Activated CD4-positive, alpha-beta T cell treated with anti-CD3 and anti-CD28 coated beads, Interleukin-2, Interleukin-4, amounts not matched to agents 100 ng/mL and 50 ng/mL, durations not matched to agents 16 hours and 8 hours (primary cell): Measurements from ENCODE around the gene MTURN.
A peak's percentile ranks its signal among the peaks of the same experiment; 100 is the strongest.

ENCODE experiments used
- DNase-seq: peaks from one replicate; pipeline ENCODE4 v3.0.0-alpha.2; 2020; ENCODE audit warnings: low spot score

MTURN gene

GRCh38 chr7:30162622-30163124 is 27.9 kb downstream of the MTURN start:
- DNase-seq: no peak

- peak; percentile 40 for DNase-seq
These were observed 28.6 kb downstream of the MTURN start for GRCh38 chr7:30163231-30163894.

GRCh38 chr7:30164567-30164966 is 29.8 kb downstream of the MTURN start:
- peak; percentile 29 for DNase-seq

DNA sequence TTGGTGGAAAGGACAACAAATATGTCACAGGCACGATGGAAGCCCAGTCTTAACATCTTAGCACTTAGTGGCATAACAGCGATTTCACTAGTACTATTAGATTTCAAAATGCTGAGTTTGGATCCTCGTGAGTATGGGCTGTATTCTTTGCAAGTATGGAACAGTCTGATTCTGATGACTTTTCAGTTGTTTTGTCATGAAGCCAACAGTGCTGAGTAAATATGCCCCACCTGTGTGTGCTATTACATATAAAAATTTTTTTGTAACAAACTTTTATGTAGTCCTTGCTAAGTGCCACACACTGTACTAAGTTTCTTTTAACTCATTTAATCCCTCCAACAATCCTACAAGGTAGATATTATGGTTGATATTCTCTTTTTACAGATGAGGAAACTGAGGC is 30.8 kb downstream of the MTURN start:
- DNase-seq: no peak

GRCh38 chr7:30166155-30166840 is 31.5 kb downstream of the MTURN start:
- DNase-seq: no peak

DNA sequence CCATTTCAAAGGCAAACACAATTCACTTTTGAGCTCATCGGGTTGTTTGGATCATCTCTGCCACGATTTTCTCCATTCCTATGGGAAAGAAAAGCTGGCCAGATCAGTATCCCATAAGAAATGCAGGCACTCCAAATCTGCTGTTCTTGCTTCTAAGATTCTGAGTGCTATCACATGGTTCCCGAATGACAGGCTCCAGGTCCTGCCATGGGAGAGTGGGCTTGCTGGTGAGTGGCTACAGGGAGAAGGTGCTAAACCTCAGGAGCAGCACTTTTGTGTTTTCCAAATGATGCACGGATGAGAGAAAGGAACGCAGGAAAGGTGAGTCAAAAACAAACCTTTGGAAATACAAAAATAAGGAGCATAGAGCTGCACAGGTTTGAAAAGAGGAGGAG is 32.1 kb downstream of the MTURN start:
- DNase-seq: no peak

- no peak for DNase-seq
These were observed 33.1 kb downstream of the MTURN start for GRCh38 chr7:30167901-30168300.

DNA sequence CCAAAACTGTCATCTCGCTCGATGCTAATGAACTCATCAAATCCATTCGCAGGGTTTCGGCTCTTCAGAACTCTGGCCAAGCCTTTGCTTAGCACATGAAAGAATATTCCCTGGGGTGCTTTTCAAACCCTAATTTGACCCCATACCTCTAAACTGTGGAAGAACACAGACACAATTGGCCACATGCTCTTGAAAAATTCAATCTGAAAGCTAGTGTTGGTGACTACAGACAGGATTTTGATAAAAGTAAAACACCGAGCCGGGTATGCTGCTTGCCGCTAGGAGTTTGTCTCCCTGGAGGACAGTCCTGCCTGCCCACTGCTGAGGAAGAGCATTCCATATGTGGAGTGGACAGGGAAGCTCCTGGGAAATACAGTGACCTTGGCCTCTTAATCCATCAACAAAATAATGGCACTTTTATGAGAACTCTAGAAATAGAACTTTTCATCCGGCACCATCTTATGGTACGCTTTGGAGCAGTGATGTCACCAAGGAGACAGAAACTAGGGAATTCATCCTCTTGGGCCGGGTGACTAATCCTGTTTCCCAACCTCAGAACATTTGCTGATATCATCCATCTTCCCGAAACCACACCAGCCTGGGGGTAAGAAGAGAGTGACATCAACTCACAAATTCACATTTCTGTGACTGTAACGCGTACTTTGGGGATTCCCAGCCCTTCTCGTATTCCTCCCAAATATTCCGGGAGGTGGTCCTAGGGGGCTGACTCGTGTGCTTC is 34.2 kb downstream of the MTURN start:
- DNase-seq: no peak

- DNase-seq: no peak
These were observed 34.8 kb downstream of the MTURN start for GRCh38 chr7:30169579-30169978.

GRCh38 chr7:30170476-30171205 is 35.9 kb downstream of the MTURN start:
- DNase-seq: no peak

DNA sequence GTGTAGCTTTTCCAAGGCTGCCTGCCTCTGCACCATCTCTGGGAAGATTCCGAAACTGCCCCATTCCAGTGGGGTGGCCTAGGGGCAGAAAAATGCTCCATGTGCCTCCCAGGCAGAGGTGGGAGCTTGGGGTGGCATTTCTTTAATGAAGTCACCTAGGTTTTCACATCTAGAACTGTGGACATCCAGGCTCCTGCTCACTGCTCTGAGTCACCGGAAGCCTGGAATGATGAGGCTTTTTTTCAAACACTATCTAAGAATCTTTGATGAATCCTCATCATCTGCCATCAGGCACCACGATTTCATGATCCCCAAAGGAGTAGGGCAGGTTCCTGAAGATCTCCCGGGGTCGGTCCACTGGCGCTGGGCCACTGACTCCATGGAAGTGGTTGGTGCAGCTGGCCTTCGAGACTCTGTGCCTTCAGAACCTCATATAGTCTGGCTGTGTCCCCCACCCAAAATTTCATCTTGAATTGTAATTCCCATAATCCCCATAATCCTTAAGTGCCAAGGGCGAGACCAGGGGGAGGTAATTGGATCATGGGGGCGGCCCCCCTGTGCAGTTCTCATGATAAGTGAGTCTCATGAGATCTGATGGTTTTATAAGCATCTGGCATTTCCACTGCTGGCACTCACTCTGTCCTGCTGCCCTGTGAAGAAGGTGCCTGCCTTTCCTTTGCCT is 37.1 kb downstream of the MTURN start:
- no peak for DNase-seq

- DNase-seq: no peak
These were observed 37.7 kb downstream of the MTURN start for GRCh38 chr7:30172451-30172850.

- no peak for DNase-seq
These were observed 38.5 kb downstream of the MTURN start for GRCh38 chr7:30173058-30173897.

- DNase-seq: no peak
These were observed 40.4 kb downstream of the MTURN start for GRCh38 chr7:30175180-30175579.

DNA sequence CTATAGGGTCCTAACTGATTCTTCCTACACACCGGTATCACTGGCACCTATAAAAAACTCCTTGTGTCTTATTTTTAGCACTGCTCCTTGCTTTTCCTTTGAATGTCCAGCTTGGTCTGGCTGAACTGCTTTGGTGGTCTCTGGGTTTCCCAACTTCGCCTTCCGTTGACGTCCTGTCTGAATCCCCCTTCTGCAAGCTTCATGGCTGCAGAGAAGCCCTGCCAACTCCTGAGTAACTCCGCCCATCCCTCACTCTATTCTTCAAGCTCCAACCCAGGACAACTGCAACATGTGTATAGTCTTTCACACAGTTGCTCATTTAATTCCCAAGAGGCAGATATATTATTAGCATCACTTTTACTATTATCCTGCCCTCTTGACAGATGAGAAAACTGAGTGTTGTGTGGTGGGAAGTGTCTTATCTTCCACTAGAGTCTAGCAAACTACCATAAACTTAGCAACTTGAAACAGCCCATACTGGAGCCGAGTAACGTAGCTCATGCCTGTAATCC is 40.9 kb downstream of the MTURN start:
- DNase-seq: no peak

- DNase-seq: no peak
These were observed 41.8 kb downstream of the MTURN start for GRCh38 chr7:30176463-30177109.

GRCh38 chr7:30177186-30177585 is 42.4 kb downstream of the MTURN start:
- no peak for DNase-seq

DNA sequence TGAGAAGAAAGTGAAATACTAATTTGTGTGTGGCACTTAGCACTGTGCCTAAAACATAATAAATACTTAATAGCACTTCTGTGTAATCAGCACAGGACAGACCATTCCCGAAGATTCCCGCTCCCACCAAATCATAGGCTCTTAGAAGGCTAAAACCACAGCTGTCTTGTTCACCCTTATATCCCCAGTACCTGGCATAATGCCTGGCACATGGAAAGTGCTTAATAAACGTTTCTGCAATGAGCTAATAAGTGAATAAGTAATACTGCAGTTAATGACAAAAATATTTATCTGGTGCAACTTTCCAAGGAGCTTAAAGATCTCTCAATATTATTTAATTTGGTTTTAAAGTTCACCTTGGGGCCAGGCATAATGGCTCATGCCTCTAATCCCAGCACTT is 43.2 kb downstream of the MTURN start:
- no peak for DNase-seq

DNA sequence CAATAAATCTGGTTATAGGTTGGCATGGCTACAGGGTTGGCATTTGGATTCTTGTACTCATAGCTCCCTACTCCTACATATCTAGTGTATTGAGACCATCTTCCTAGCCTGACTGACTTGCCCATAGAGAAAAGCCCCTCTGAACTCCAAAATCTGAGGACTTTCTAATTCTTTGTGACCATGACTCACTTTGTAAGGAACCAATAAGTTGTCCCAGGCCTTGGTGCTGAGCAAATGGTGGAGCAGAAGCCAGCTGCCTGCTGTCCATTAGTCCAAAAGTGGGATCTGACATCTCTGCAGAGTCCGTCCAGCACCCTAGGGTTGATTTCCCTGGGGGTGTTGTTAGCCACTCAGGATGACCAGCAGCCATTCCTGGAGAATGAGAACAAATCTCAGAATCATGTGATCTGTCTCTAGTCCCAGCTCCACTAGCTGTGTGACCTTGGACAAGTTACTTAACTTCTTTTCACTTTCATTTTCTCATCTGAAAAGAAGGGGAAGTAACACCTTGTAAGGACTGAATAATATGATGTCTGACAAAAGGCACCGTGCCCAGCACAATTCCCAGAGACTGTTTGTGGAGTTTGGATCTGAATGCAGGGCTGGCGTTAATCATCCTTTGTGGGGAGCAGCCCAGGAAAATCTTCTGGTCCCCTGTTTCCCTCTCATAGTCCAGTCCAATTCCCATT is 44.1 kb downstream of the MTURN start:
- DNase-seq: no peak
